SK-N-SH (cell line): ENCODE measurements around the gene IL16. TPM values are rescaled to one million over a fixed set of nuclear protein-coding genes. Genes with fewer than 3 reads are reported as not detected.
A peak's percentile ranks its signal among the peaks of the same experiment; 100 is the strongest.

Experiments
- CTCF ChIA-PET: fragments of 300-600, 350-600 bp; formaldehyde crosslinking; extraction: SDS; loops from one replicate; lab custom pipeline; 2021; lab: Yijun Ruan, JAX
- POLR2A ChIA-PET: fragments of 350-600 bp; sonication (Branson Sonifier 250); formaldehyde crosslinking; extraction: SDS; loops from one replicate; lab custom pipeline; 2020; ENCODE audit warnings: antibody characterized with exemption, inconsistent platforms; lab: Yijun Ruan, JAX
- DNase-seq: peaks from one replicate; pipeline ENCODE4 v3.0.0; 2012
- H2AFZ ChIP-seq: fragments of 200-600 bp; sonication (generic); 2 replicates; pipeline ENCODE4 v1.8.1; 2016; ENCODE audit warnings: antibody characterized with exemption, mild to moderate bottlenecking, low read depth
- H3F3A ChIP-seq: fragments of 200-600 bp; sonication (generic); replicated peaks from 2 replicates; pipeline ENCODE3; 2016; ENCODE audit warnings: antibody characterized with exemption, mild to moderate bottlenecking; ENCODE audit not compliant: insufficient read depth
- H3K27ac ChIP-seq, 2 experiments: fragments of 200-500 bp in 1 of 2; fragments of 200-600 bp in 1 of 2; sonication (Bioruptor generic) in 1 of 2; sonication (generic), shearing (Covaris generic) in 1 of 2; 2 replicates each; pipeline versions ENCODE4 v1.5.1 to v1.6.1; 2014 to 2016; ENCODE audit warnings: low read depth in 2 of 2, inconsistent platforms in 1 of 2, low read length in 1 of 2, mild to moderate bottlenecking in 1 of 2, mixed read lengths in 1 of 2
- H3K27me3 ChIP-seq: fragments of 200-600 bp; sonication (generic), shearing (Covaris generic); 2 replicates; pipeline ENCODE4 v1.6.1; 2016; ENCODE audit warnings: mixed run types; ENCODE audit not compliant: insufficient read depth
- H3K36me3 ChIP-seq, 2 experiments: fragments of 200-500 bp in 1 of 2; fragments of 200-600 bp in 1 of 2; sonication (Bioruptor generic) in 1 of 2; sonication (generic) in 1 of 2; replicated peaks in 1 of 2; 2 replicates each; pipeline versions ENCODE3 to v1.5.1; 2014 to 2016; ENCODE audit warnings: low read length in 1 of 2, mild to moderate bottlenecking in 1 of 2; ENCODE audit not compliant: insufficient read depth in 2 of 2, control insufficient read depth in 1 of 2
- H3K4me1 ChIP-seq, 2 experiments: fragments of 200-500 bp in 1 of 2; fragments of 200-600 bp in 1 of 2; sonication (Bioruptor generic) in 1 of 2; sonication (generic), shearing (Covaris generic) in 1 of 2; 2 replicates each; pipeline versions ENCODE4 v1.5.1 to v1.6.1; 2014 to 2016; ENCODE audit warnings: low read depth in 1 of 2, low read length in 1 of 2, mixed run types in 1 of 2; ENCODE audit not compliant: insufficient read depth in 2 of 2, control insufficient read depth in 1 of 2
- H3K4me2 ChIP-seq: fragments of 200-600 bp; sonication (generic), shearing (Covaris generic); 2 replicates; pipeline ENCODE4 v1.6.1; 2017; ENCODE audit warnings: mixed run types
- H3K4me3 ChIP-seq, 2 experiments: fragments of 200-500 bp in 1 of 2; fragments of 200-600 bp in 1 of 2; sonication (Bioruptor generic) in 1 of 2; sonication (generic), shearing (Covaris generic) in 1 of 2; 2 replicates each; pipeline versions ENCODE4 v1.5.1 to v1.8.1; 2014 to 2016; ENCODE audit warnings: low read depth in 2 of 2, inconsistent platforms in 1 of 2, low read length in 1 of 2, mild to moderate bottlenecking in 1 of 2, mixed read lengths in 1 of 2, moderate library complexity in 1 of 2
- H3K79me2 ChIP-seq: fragments of 200-600 bp; sonication (generic); 2 replicates; pipeline ENCODE4 v1.8.1; 2017; ENCODE audit warnings: mild to moderate bottlenecking; ENCODE audit not compliant: insufficient read depth
- H3K9ac ChIP-seq: fragments of 200-600 bp; sonication (generic); 2 replicates; pipeline ENCODE4 v1.6.1; 2017; ENCODE audit warnings: mixed run types
- H3K9me2 ChIP-seq: fragments of 200-600 bp; sonication (generic); 2 replicates; pipeline ENCODE4 v1.6.1; 2017; ENCODE audit warnings: mixed run types
- H3K9me3 ChIP-seq: fragments of 200-600 bp; sonication (generic); 2 replicates; pipeline ENCODE4 v1.6.1; 2017; ENCODE audit warnings: mixed run types, mild to moderate bottlenecking, moderate library complexity
- H4K20me1 ChIP-seq: fragments of 200-600 bp; sonication (generic); 2 replicates; pipeline ENCODE4 v1.6.1; 2017; ENCODE audit warnings: mild to moderate bottlenecking, mixed run types; ENCODE audit not compliant: insufficient read depth
- ELF1 ChIP-seq: IDR thresholded peaks from 2 replicates; pipeline ENCODE4 v1.4.0; 2012
- EZH2phosphoT487 ChIP-seq: fragments of 200-600 bp; sonication (generic); IDR thresholded peaks from 2 replicates; pipeline ENCODE4 v1.6.1; 2017; ENCODE audit warnings: low read depth, mixed run types, mild to moderate bottlenecking, antibody characterized with exemption, moderate library complexity, borderline replicate concordance
- FOXJ3 ChIP-seq: sonication (generic); formaldehyde crosslinking; IDR thresholded peaks from 2 replicates; pipeline ENCODE4 v1.5.1; 2020; ENCODE audit warnings: mild to moderate bottlenecking, missing genetic modification reagents
- GABPA ChIP-seq: IDR thresholded peaks from 2 replicates; pipeline ENCODE4 v1.4.0; 2012; ENCODE audit warnings: low read depth, mild to moderate bottlenecking
- GATA2 ChIP-seq: sonication (generic); formaldehyde crosslinking; IDR thresholded peaks from 2 replicates; pipeline ENCODE4 v1.5.0; 2020; ENCODE audit warnings: mild to moderate bottlenecking, missing genetic modification reagents
- JUND ChIP-seq: IDR thresholded peaks from 2 replicates; pipeline ENCODE4 v1.4.0; 2012
- TCF12 ChIP-seq: IDR thresholded peaks from 2 replicates; pipeline ENCODE4 v1.4.0; 2012
- YY1 ChIP-seq: IDR thresholded peaks from 2 replicates; pipeline ENCODE4 v1.4.0; 2012; ENCODE audit warnings: low read depth, mild to moderate bottlenecking
- WGBS: methylation state at CpG from one replicate; pipeline ENCODE4 v1.1.6; 2017; ENCODE audit warnings: low lambda C conversion rate; 5-methylcytosine and 5-hydroxymethylcytosine counted together
- polyA plus RNA-seq, 3 experiments: library from polyadenylated mRNA; depleted of rRNA; stranded (reverse); fragments of >200 nt; gene quantifications; 2 replicates each; pipeline ENCODE4 v1.2.3, GENCODE V29; 2012
- TF ChIP-seq, protein P1 (sequence below): IDR thresholded peaks from 2 replicates; pipeline ENCODE4 v1.4.0; 2012; ENCODE audit warnings: low read depth, borderline replicate concordance
- TF ChIP-seq, protein P2 (sequence below): fragments of 150-350 bp; IDR thresholded peaks from 2 replicates; pipeline ENCODE4 v1.6.1; 2016; ENCODE audit warnings: mild to moderate bottlenecking, low read depth, low read length
- TF ChIP-seq, protein P3 (sequence below): IDR thresholded peaks from 2 replicates; pipeline ENCODE4 v1.6.1; 2012; ENCODE audit warnings: mild to moderate bottlenecking, low read depth, low read length, moderate library complexity
- TF ChIP-seq, protein P4 (sequence below): IDR thresholded peaks from 2 replicates; pipeline ENCODE4; 2012
- TF ChIP-seq, protein P5 (sequence below): fragments of 200-600 bp; sonication (generic); IDR thresholded peaks from 2 replicates; pipeline ENCODE4 v1.6.1; 2017; ENCODE audit warnings: antibody characterized with exemption, mild to moderate bottlenecking, moderate library complexity

Gene IL16
- polyA plus RNA-seq, 1 of the 3 experiments (the other 2 are of a cell fraction): not detected

DNA sequence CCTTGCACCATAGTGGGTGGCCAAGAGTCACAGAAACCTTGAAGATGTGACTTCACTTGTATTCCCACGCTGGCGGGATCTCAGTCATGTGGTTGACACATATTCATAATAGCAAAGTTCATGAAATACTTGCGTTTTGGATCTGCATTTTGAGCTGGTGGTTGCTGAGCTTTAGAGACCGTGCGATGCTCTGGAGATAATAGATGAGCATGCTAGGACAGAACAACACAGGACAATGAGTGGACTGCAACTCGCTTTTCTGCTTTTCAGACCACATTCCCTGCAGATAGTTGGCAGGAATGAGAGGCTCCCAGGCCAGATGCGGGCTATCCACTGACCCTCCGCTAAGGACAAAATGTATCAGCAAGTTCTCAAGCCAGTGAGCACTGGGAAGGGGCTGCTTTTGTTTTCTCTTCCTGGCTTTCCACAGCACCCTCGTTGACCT, 141.1 kb downstream of the IL16 start:
- no peak overlapping the region for H2AFZ ChIP-seq
- no peaks in the 10 kb centered on the region for H3K36me3 ChIP-seq
- H3K4me3 ChIP-seq: no peak overlapping the region
- H3K79me2 ChIP-seq: no peaks in the 10 kb centered on the region
- no peak for DNase-seq
- H3F3A ChIP-seq: peaks cover 12% of the 10 kb centered on the region
- no peaks in the 10 kb centered on the region for H3K9me2 ChIP-seq
- ChIA-PET POLR2A (interaction anchor here (0.9 kb wide), 1 partner anchor 107 kb away, joined by 3 read pairs; no protein-coding TSS in a partner anchor), CTCF (interaction anchor here (1.7 kb wide), 1 partner anchor 63 kb away, joined by 5 read pairs; no protein-coding TSS in a partner anchor)
- no peaks in the 10 kb centered on the region for H3K27me3 ChIP-seq
- H3K9ac ChIP-seq: no peak overlapping the region
- TF ChIP-seq TCF12 (no peak), JUND (no peak), YY1 (no peak), GABPA (no peak), EZH2phosphoT487 (no peak), FOXJ3 (CRISPR knock-in tag) (no peak), GATA2 (CRISPR knock-in tag) (no peak), ELF1 (no peak)
- TF ChIP-seq, protein P1, sequence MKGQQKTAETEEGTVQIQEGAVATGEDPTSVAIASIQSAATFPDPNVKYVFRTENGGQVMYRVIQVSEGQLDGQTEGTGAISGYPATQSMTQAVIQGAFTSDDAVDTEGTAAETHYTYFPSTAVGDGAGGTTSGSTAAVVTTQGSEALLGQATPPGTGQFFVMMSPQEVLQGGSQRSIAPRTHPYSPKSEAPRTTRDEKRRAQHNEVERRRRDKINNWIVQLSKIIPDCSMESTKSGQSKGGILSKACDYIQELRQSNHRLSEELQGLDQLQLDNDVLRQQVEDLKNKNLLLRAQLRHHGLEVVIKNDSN: no peak
- TF ChIP-seq, protein P2, sequence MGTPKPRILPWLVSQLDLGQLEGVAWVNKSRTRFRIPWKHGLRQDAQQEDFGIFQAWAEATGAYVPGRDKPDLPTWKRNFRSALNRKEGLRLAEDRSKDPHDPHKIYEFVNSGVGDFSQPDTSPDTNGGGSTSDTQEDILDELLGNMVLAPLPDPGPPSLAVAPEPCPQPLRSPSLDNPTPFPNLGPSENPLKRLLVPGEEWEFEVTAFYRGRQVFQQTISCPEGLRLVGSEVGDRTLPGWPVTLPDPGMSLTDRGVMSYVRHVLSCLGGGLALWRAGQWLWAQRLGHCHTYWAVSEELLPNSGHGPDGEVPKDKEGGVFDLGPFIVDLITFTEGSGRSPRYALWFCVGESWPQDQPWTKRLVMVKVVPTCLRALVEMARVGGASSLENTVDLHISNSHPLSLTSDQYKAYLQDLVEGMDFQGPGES: no peak
- TF ChIP-seq, protein P3, sequence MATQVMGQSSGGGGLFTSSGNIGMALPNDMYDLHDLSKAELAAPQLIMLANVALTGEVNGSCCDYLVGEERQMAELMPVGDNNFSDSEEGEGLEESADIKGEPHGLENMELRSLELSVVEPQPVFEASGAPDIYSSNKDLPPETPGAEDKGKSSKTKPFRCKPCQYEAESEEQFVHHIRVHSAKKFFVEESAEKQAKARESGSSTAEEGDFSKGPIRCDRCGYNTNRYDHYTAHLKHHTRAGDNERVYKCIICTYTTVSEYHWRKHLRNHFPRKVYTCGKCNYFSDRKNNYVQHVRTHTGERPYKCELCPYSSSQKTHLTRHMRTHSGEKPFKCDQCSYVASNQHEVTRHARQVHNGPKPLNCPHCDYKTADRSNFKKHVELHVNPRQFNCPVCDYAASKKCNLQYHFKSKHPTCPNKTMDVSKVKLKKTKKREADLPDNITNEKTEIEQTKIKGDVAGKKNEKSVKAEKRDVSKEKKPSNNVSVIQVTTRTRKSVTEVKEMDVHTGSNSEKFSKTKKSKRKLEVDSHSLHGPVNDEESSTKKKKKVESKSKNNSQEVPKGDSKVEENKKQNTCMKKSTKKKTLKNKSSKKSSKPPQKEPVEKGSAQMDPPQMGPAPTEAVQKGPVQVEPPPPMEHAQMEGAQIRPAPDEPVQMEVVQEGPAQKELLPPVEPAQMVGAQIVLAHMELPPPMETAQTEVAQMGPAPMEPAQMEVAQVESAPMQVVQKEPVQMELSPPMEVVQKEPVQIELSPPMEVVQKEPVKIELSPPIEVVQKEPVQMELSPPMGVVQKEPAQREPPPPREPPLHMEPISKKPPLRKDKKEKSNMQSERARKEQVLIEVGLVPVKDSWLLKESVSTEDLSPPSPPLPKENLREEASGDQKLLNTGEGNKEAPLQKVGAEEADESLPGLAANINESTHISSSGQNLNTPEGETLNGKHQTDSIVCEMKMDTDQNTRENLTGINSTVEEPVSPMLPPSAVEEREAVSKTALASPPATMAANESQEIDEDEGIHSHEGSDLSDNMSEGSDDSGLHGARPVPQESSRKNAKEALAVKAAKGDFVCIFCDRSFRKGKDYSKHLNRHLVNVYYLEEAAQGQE: no peak
- TF ChIP-seq, protein P4, sequence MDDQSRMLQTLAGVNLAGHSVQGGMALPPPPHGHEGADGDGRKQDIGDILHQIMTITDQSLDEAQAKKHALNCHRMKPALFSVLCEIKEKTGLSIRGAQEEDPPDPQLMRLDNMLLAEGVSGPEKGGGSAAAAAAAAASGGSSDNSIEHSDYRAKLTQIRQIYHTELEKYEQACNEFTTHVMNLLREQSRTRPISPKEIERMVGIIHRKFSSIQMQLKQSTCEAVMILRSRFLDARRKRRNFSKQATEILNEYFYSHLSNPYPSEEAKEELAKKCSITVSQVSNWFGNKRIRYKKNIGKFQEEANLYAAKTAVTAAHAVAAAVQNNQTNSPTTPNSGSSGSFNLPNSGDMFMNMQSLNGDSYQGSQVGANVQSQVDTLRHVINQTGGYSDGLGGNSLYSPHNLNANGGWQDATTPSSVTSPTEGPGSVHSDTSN: no peak
- TF ChIP-seq, protein P5, sequence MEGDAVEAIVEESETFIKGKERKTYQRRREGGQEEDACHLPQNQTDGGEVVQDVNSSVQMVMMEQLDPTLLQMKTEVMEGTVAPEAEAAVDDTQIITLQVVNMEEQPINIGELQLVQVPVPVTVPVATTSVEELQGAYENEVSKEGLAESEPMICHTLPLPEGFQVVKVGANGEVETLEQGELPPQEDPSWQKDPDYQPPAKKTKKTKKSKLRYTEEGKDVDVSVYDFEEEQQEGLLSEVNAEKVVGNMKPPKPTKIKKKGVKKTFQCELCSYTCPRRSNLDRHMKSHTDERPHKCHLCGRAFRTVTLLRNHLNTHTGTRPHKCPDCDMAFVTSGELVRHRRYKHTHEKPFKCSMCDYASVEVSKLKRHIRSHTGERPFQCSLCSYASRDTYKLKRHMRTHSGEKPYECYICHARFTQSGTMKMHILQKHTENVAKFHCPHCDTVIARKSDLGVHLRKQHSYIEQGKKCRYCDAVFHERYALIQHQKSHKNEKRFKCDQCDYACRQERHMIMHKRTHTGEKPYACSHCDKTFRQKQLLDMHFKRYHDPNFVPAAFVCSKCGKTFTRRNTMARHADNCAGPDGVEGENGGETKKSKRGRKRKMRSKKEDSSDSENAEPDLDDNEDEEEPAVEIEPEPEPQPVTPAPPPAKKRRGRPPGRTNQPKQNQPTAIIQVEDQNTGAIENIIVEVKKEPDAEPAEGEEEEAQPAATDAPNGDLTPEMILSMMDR: no peak
- 0 out of 2 replicates have a peak, but pooled peaks cover 9% of the 10 kb centered on the region for H4K20me1 ChIP-seq
- H3K4me1 ChIP-seq: peaks cover 0 to 12% of the 10 kb centered on the region in 2 experiments; a peak in 2 of 4 replicates
- H3K4me2 ChIP-seq: peak overlapping the region; percentile 27; the same call in 1 of the 2 replicates
- no peak overlapping the region for H3K27ac ChIP-seq
- H3K9me3 ChIP-seq: no peaks in the 10 kb centered on the region
- WGBS: 74% methylated on average over 9 of the region's 9 CpGs
